ENCODE data around the gene MEAK7.

GRCh38 chr16:84544031-84544773, 39.7 kb upstream of the MEAK7 start:
- no peak for TF ChIP-seq CTCF (IDR thresholded peaks at IDR 0.05)
- no peak for TF ChIP-seq EP300 (IDR thresholded peaks at IDR 0.05; ENCODE audit: low read depth)
- TF ChIP-seq POLR2A (IDR thresholded peaks at IDR 0.05): no peak

Measured in transverse colon (tissue), 3 donors.